Mesothelial cell of epicardium (in vitro differentiated cells): Measurements from ENCODE around the gene MYD88. TPM values are rescaled to one million over a fixed set of nuclear protein-coding genes. Genes with fewer than 3 reads are reported as not detected.

ENCODE experiments used
- DNase-seq, 2 experiments: peaks; one replicate each; pipeline ENCODE4 v3.0.0; 2021; ENCODE audit warnings: low spot score in 2 of 2; ENCODE audit not compliant: unreplicated experiment in 2 of 2
- H3K27ac Mint-ChIP-seq: 2 replicates; pipeline ENCODE4 v1.8.0; 2021; ENCODE audit warnings: mixed read lengths
- H3K27me3 Mint-ChIP-seq: 2 replicates; pipeline ENCODE4 v1.8.0; 2021; ENCODE audit warnings: low read depth, mixed read lengths
- H3K36me3 Mint-ChIP-seq: 2 replicates; pipeline ENCODE4 v1.8.0; 2021; ENCODE audit warnings: mixed read lengths
- H3K4me1 Mint-ChIP-seq: 2 replicates; pipeline ENCODE4 v1.8.0; 2021; ENCODE audit warnings: mixed read lengths
- H3K4me3 Mint-ChIP-seq: 2 replicates; pipeline ENCODE4 v1.8.0; 2021; ENCODE audit warnings: mild to moderate bottlenecking, moderate library complexity, mixed read lengths
- H3K9me3 Mint-ChIP-seq: 2 replicates; pipeline ENCODE4 v1.8.0; 2021; ENCODE audit warnings: mixed read lengths
- CTCF ChIP-seq: fragments of 200-600 bp; sonication (generic); IDR thresholded peaks from one replicate; pipeline ENCODE4 v1.5.0; 2021; ENCODE audit warnings: antibody characterized with exemption; ENCODE audit not compliant: unreplicated experiment
- total RNA-seq: library from RNA; stranded (reverse); gene quantifications from 3 replicates; pipeline ENCODE4 v1.2.1, GENCODE V29; 2021

Gene MYD88
- total RNA-seq, 1 donor from 2014 or later, result 27.3 TPM

GRCh38 chr3:38149708-38150107 is 11.2 kb downstream of the MYD88 start:
- no peak for DNase-seq
- peaks cover 2% of the 10 kb centered on the region for H3K36me3 Mint-ChIP-seq
- peaks cover 14% of the 10 kb centered on the region for H3K4me1 Mint-ChIP-seq
- H3K27me3 Mint-ChIP-seq, result no peaks in the 10 kb centered on the region
- no peak for TF ChIP-seq CTCF
- peaks cover 23% of the 10 kb centered on the region for H3K9me3 Mint-ChIP-seq
- no peak overlapping the region for H3K4me3 Mint-ChIP-seq
- H3K27ac Mint-ChIP-seq, result no peak overlapping the region

- DNase-seq, result no peak
- TF ChIP-seq CTCF, result no peak
- no peak overlapping the region for H3K27ac Mint-ChIP-seq
- peaks cover 2% of the 10 kb centered on the region for H3K36me3 Mint-ChIP-seq
- H3K9me3 Mint-ChIP-seq, result peaks cover 19% of the 10 kb centered on the region
- peaks cover 18% of the 10 kb centered on the region for H3K4me1 Mint-ChIP-seq
- no peak overlapping the region for H3K4me3 Mint-ChIP-seq
- no peaks in the 10 kb centered on the region for H3K27me3 Mint-ChIP-seq
Observed at GRCh38 chr3:38150780-38151528, 12.5 kb downstream of the MYD88 start.

- Mint-ChIP-seq H3K9me3 (peaks cover 11% of the 10 kb centered on the region), H3K36me3 (no peaks in the 10 kb centered on the region), H3K27me3 (no peaks in the 10 kb centered on the region), H3K27ac (no peak overlapping the region), H3K4me3 (no peak overlapping the region), H3K4me1 (peaks cover 18% of the 10 kb centered on the region)
- TF ChIP-seq CTCF, result no peak
- DNase-seq, result no peak
Observed at GRCh38 chr3:38151667-38152265, 13.3 kb downstream of the MYD88 start.

GRCh38 chr3:38152609-38153008 is 14.1 kb downstream of the MYD88 start:
- no peak for DNase-seq
- H3K27ac Mint-ChIP-seq, result no peak overlapping the region
- no peak for TF ChIP-seq CTCF
- peaks cover 3% of the 10 kb centered on the region for H3K9me3 Mint-ChIP-seq
- H3K27me3 Mint-ChIP-seq, result no peaks in the 10 kb centered on the region
- H3K4me1 Mint-ChIP-seq, result peaks cover 25% of the 10 kb centered on the region
- no peaks in the 10 kb centered on the region for H3K36me3 Mint-ChIP-seq
- H3K4me3 Mint-ChIP-seq, result no peak overlapping the region

- Mint-ChIP-seq H3K4me1 (peaks cover 30% of the 10 kb centered on the region), H3K27ac (peak overlapping the region; percentile 40), H3K36me3 (no peaks in the 10 kb centered on the region), H3K9me3 (no peaks in the 10 kb centered on the region), H3K27me3 (no peaks in the 10 kb centered on the region), H3K4me3 (no peak overlapping the region)
- no peak for DNase-seq
- no peak for TF ChIP-seq CTCF
Observed at GRCh38 chr3:38153221-38153620, 14.8 kb downstream of the MYD88 start.
